Prostate gland (tissue), 2 donors: ENCODE measurements around the gene TMUB1. TPM values are rescaled to one million over a fixed set of nuclear protein-coding genes. Genes with fewer than 3 reads are reported as not detected.

Source experiments
- DNase-seq: peaks from one replicate; pipeline ENCODE4 v3.0.0-alpha.2; 2019; ENCODE audit warnings: low spot score
- H3K27ac ChIP-seq, 2 donors: fragments of 200-600 bp; sonication (generic); 2 replicates each; pipeline ENCODE4 v1.5.1; 2017 to 2019
- H3K27me3 ChIP-seq: fragments of 200-600 bp; sonication (generic); replicated peaks from 2 replicates; pipeline ENCODE4 v1.5.1; 2019; ENCODE audit not compliant: insufficient read depth
- H3K36me3 ChIP-seq, 2 donors: fragments of 200-600 bp; sonication (generic); 1 replicate in 1 of 2; 2 replicates in 1 of 2; pipeline versions ENCODE4 v1.5.1 to v1.8.1; 2017 to 2019
- H3K4me1 ChIP-seq: fragments of 200-600 bp; sonication (generic); replicated peaks from 2 replicates; pipeline ENCODE4 v1.5.1; 2019
- H3K4me3 ChIP-seq, 2 donors: fragments of 200-600 bp; sonication (generic); 2 replicates each; pipeline ENCODE4 v1.5.1; 2017 to 2019
- H3K9me3 ChIP-seq: fragments of 200-600 bp; sonication (generic); 2 replicates; pipeline ENCODE4 v1.5.1; 2017
- POLR2A ChIP-seq: fragments of 450-650 bp; IDR thresholded peaks from one replicate; pipeline ENCODE4 v1.6.1; 2016; ENCODE audit warnings: antibody characterized with exemption, mild to moderate bottlenecking
- POLR2AphosphoS5 ChIP-seq: sonication (generic); formaldehyde crosslinking; IDR thresholded peaks from one replicate; pipeline ENCODE4 v1.6.1; 2017; ENCODE audit warnings: antibody characterized with exemption
- WGBS: methylation state at CpG from one replicate; pipeline ENCODE4 v1.1.5; 2018; 5-methylcytosine and 5-hydroxymethylcytosine counted together
- intact Hi-C: fragments of 100-400 bp; cut with DNase I; formaldehyde crosslinking; loops from one replicate; pipeline ENCODE4 v1.14.2; 2022
- total RNA-seq, 2 donors: library from RNA; depleted of rRNA; stranded (reverse); fragments of >200 nt; gene quantifications; one replicate each; pipeline ENCODE4 v1.1.0, GENCODE V29; 2016
- TF ChIP-seq, protein P1 (sequence below), 4 experiments: fragments of 200-600 bp in 2 of 4; fragments of 450-650 bp in 2 of 4; sonication (generic) in 2 of 4; IDR thresholded peaks; 1 replicate in 3 of 4; 2 replicates in 1 of 4; pipeline ENCODE4 v1.5.1; 2016 to 2019; ENCODE audit warnings: antibody characterized with exemption in 4 of 4, mild to moderate bottlenecking in 2 of 4, moderate library complexity in 2 of 4

The TMUB1 gene
- total RNA-seq, 2 donors from 2014 or later, result 79.8 to 99.4 TPM

DNA sequence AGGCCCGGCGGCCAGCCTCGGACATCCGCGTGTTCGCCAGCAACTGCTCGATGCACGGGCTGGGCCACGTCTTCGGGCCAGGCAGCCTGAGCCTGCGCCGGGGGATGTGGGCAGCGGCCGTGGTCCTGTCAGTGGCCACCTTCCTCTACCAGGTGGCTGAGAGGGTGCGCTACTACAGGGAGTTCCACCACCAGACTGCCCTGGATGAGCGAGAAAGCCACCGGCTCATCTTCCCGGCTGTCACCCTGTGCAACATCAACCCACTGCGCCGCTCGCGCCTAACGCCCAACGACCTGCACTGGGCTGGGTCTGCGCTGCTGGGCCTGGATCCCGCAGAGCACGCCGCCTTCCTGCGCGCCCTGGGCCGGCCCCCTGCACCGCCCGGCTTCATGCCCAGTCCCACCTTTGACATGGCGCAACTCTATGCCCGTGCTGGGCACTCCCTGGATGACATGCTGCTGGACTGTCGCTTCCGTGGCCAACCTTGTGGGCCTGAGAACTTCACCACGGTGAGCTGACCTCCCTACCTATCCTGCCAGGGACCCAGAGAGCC, 34.3 kb downstream of the TMUB1 start:
- no peak for DNase-seq
- Histone ChIP-seq H3K4me3 (no peak overlapping the region), H3K36me3 (peaks cover 0 to 4% of the 10 kb centered on the region in 2 donors), H3K9me3 (no peaks in the 10 kb centered on the region), H3K4me1 (no peaks in the 10 kb centered on the region), H3K27me3 (no peaks in the 10 kb centered on the region), H3K27ac (no peak overlapping the region)
- 85% methylated on average over 25 of the region's 38 CpGs for WGBS
- no peak for TF ChIP-seq POLR2A
- no peak for TF ChIP-seq POLR2AphosphoS5
- TF ChIP-seq, protein P1, sequence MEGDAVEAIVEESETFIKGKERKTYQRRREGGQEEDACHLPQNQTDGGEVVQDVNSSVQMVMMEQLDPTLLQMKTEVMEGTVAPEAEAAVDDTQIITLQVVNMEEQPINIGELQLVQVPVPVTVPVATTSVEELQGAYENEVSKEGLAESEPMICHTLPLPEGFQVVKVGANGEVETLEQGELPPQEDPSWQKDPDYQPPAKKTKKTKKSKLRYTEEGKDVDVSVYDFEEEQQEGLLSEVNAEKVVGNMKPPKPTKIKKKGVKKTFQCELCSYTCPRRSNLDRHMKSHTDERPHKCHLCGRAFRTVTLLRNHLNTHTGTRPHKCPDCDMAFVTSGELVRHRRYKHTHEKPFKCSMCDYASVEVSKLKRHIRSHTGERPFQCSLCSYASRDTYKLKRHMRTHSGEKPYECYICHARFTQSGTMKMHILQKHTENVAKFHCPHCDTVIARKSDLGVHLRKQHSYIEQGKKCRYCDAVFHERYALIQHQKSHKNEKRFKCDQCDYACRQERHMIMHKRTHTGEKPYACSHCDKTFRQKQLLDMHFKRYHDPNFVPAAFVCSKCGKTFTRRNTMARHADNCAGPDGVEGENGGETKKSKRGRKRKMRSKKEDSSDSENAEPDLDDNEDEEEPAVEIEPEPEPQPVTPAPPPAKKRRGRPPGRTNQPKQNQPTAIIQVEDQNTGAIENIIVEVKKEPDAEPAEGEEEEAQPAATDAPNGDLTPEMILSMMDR (IDR thresholded peaks at IDR 0.05), result no peak
- intact Hi-C loops, result no loop called here

DNA sequence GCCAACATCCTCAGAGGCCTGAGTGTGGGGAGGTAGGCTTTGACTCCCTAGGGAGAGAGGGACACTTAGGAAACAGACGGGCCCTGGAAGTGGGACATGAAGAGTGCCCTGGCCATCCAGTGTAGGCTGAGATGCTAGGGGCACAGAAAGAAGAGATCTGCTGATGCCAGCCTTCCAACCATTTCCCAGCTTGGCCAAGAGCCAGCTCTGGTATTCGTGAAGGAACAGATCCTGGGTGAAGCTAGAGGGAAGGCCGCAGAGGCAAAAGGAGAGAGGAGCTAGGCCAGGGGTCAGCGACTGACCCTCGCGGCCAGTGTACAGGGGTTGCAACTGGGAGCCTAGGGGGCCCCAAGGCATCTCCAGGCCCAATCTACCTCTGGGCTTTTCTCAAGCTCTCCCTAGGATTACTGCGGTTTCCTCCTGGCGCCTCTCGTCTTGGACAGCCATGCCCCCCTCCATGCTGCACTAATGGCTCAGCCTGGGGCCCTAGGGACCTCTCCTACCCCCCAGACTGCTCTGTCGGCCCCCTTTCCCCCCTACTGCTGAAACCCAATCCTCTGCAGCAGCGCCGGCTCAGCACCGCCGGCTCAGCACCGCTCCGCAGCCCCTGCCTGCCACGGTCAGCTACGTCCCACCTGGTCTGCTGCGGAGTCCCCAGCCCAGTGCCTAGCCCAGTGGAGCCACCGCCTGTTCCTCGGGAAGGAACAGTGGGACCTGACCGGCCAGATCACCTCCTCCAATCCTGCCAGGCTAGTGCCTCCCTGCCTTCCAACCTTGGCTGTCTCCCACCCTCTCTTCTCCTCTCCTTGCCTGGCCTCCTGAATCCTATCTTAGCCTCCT, 35.1 kb downstream of the TMUB1 start, which contains the start of gene ASIC3:
Gene ASIC3 (plus strand): TSS at position 556 of the 840 bp plus-strand sequence. CDS start 355 bp downstream, outside the sequence.
- intact Hi-C loops, result no loop called here

DNA sequence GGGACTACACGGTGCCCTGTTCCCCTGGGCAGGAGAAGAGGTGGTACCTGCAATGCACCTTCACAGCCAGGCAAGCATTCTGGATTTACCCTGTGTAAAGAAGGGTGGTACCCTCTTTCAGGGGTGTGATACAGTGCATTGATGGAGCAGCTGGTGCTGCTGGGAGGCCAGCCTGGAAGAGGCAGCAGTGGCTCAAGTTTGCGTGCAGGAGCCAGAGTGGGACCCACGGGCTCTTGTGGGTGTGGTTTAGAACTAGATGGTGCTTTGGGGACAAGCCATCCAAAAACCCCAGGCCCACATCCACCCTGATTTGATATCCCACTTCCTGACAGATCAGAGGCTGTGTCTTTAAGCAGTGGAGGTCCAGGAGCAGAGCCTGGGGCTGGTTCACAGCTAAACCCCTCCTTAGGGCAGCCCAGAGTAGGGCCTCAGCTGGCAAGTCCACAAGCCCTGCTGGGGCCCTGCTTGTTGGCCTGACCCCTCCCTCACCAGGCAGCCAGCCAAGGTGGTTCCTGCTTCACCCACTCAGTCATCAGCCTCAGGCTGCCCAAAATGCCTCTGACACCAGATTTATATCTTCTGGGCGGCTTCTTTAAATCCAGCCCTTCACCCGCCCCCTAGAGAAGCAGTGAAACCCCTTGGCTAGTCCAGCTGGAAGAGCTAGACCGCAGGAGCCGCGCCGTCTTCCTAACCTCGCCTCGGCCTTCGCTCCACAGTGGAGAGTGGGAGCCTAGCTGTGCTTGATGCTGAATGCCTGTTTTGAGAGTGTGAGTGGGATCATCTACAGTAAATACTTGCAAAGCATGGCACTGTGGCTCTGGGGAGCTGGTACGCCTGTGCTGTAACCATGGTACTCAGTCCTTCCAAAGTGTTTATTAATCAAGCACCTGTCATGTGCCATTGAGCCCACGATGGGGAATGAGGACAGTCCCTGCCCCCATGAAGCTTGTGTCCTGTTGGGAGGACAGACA, 36.4 kb downstream of the TMUB1 start:
- WGBS, result 22% methylated on average over 14 of the region's 14 CpGs
- Histone ChIP-seq H3K36me3 (peaks cover 0 to 4% of the 10 kb centered on the region in 2 donors), H3K27me3 (no peaks in the 10 kb centered on the region), H3K9me3 (no peaks in the 10 kb centered on the region), H3K4me3 (no peak overlapping the region), H3K27ac (no peak overlapping the region), H3K4me1 (no peaks in the 10 kb centered on the region)
- intact Hi-C loops, result no loop called here
- TF ChIP-seq, protein P1 (IDR thresholded peaks at IDR 0.05), result no peak
- TF ChIP-seq POLR2A (no peak), POLR2AphosphoS5 (no peak)
- DNase-seq, result no peak

More for the DNA sequence above, 35.1 kb downstream of the TMUB1 start, which contains the start of gene ASIC3:
- Histone ChIP-seq H3K4me3 (no peak within 1 kb of the TSS), H3K27ac (no peak within 1 kb of the TSS), H3K4me1 (no peaks in the 10 kb centered on the region), H3K36me3 (peaks cover 0 to 4% of the 10 kb centered on the region in 2 donors), H3K9me3 (no peaks in the 10 kb centered on the region), H3K27me3 (no peaks in the 10 kb centered on the region)
- TF ChIP-seq, protein P1 (IDR thresholded peaks at IDR 0.05), result no peak
- TF ChIP-seq POLR2A, result no peak
- TF ChIP-seq POLR2AphosphoS5, result no peak
- 67% methylated on average over 22 of the region's 22 CpGs for WGBS
- no peak for DNase-seq

DNA sequence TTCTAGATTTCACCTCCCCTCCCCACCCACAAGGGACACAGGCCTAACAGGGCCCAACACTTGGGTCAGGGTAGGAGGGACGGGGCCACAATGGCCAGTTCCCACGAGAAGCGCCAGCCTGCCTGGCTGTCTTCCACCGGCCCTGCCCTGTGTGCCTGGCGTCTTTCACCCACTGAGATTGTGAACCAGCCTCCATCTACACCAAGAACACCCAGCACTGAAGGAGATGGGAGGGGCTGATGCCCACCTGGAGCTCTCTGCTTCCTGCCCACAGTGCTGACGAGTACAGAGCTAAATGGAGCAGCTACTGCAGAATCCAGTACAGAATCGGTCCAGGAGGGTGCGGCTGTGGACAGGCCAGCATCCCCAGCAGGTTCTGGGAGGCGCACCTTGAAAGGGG, 37.3 kb downstream of the TMUB1 start:
- H3K27ac ChIP-seq, result no peak overlapping the region
- intact Hi-C loops, result no loop called here
- DNase-seq, result no peak
- TF ChIP-seq, protein P1 (IDR thresholded peaks at IDR 0.05), result no peak
- TF ChIP-seq POLR2AphosphoS5 (no peak), POLR2A (no peak)
- H3K9me3 ChIP-seq, result no peaks in the 10 kb centered on the region
- H3K4me1 ChIP-seq, result no peaks in the 10 kb centered on the region
- peaks cover 0 to 4% of the 10 kb centered on the region in 2 donors for H3K36me3 ChIP-seq
- WGBS, result 84% methylated on average over 9 of the region's 9 CpGs
- H3K4me3 ChIP-seq, result no peak overlapping the region
- no peaks in the 10 kb centered on the region for H3K27me3 ChIP-seq
